H9 (cell line): ENCODE results near the gene SIM1. TPM values are rescaled to one million over a fixed set of nuclear protein-coding genes. Genes with fewer than 3 reads are reported as not detected.

ENCODE experiments used
- DNase-seq: peaks from one replicate; pipeline ENCODE4 v3.0.0-alpha.2; 2017
- H2AFZ ChIP-seq: one replicate; pipeline ENCODE4 v1.6.1; 2013; ENCODE audit warnings: mild to moderate bottlenecking, low read length, control low read depth, moderate library complexity
- H2AK5ac ChIP-seq: 2 replicates; pipeline ENCODE4 v1.6.1; 2013; ENCODE audit warnings: low read length, control low read depth, mixed read lengths; ENCODE audit not compliant: insufficient read length
- H2BK120ac ChIP-seq: one replicate; pipeline ENCODE4 v1.6.1; 2013; ENCODE audit warnings: low read depth, mild to moderate bottlenecking, low read length, control low read depth, inconsistent platforms; ENCODE audit not compliant: poor library complexity, severe bottlenecking
- H2BK12ac ChIP-seq: 2 replicates; pipeline ENCODE4 v1.6.1; 2013; ENCODE audit warnings: low read length, control low read depth, mixed read lengths, low read depth; ENCODE audit not compliant: insufficient read length
- H2BK15ac ChIP-seq: 2 replicates; pipeline ENCODE4 v1.6.1; 2013; ENCODE audit warnings: low read depth, low read length, control low read depth
- H2BK20ac ChIP-seq: one replicate; pipeline ENCODE4 v1.6.1; 2013; ENCODE audit warnings: low read depth, mild to moderate bottlenecking, low read length, control low read depth, inconsistent platforms; ENCODE audit not compliant: poor library complexity, severe bottlenecking
- H2BK5ac ChIP-seq: 2 replicates; pipeline ENCODE4 v1.6.1; 2013; ENCODE audit warnings: low read length, control low read depth, mixed read lengths; ENCODE audit not compliant: insufficient read length
- H3K14ac ChIP-seq: 2 replicates; pipeline ENCODE4 v1.6.1; 2013; ENCODE audit warnings: low read length, control low read depth; ENCODE audit not compliant: insufficient read depth
- H3K18ac ChIP-seq: 2 replicates; pipeline ENCODE4 v1.6.1; 2013; ENCODE audit warnings: low read depth, mild to moderate bottlenecking, mixed read lengths, low read length, control low read depth; ENCODE audit not compliant: insufficient read length
- H3K23ac ChIP-seq: 2 replicates; pipeline ENCODE4 v1.6.1; 2013; ENCODE audit warnings: low read length, control low read depth, mixed read lengths, low read depth; ENCODE audit not compliant: insufficient read length
- H3K23me2 ChIP-seq: 2 replicates; pipeline ENCODE4 v1.6.1; 2013; ENCODE audit warnings: low read depth, mild to moderate bottlenecking, mixed read lengths, low read length, control low read depth; ENCODE audit not compliant: insufficient read length, poor library complexity, severe bottlenecking
- H3K27ac ChIP-seq: 2 replicates; pipeline ENCODE4 v1.5.1; 2013; ENCODE audit warnings: low read length, control low read depth, mixed read lengths, low read depth; ENCODE audit not compliant: insufficient read length
- H3K27me3 ChIP-seq: 2 replicates; pipeline ENCODE4 v1.6.1; 2013; ENCODE audit warnings: low read length, control low read depth, inconsistent platforms; ENCODE audit not compliant: insufficient read depth
- H3K4ac ChIP-seq: 2 replicates; pipeline ENCODE4 v1.6.1; 2013; ENCODE audit warnings: low read depth, mild to moderate bottlenecking, control low read depth, inconsistent platforms, low read length, moderate library complexity
- H3K4me1 ChIP-seq: 2 replicates; pipeline ENCODE4 v1.6.1; 2013; ENCODE audit warnings: low read length, control low read depth, inconsistent platforms; ENCODE audit not compliant: insufficient read depth
- H3K4me2 ChIP-seq: 2 replicates; pipeline ENCODE4 v1.6.1; 2013; ENCODE audit warnings: low read length, control low read depth, mixed read lengths; ENCODE audit not compliant: insufficient read length, insufficient read depth
- H3K56ac ChIP-seq: 2 replicates; pipeline ENCODE4 v1.6.1; 2013; ENCODE audit warnings: low read depth, mild to moderate bottlenecking, mixed read lengths, low read length, control low read depth; ENCODE audit not compliant: insufficient read length
- H3K79me1 ChIP-seq: 2 replicates; pipeline ENCODE4 v1.6.1; 2013; ENCODE audit warnings: low read depth, mild to moderate bottlenecking, moderate library complexity, low read length, control low read depth, inconsistent platforms; ENCODE audit not compliant: insufficient read depth, poor library complexity, severe bottlenecking
- H3K79me2 ChIP-seq: 2 replicates; pipeline ENCODE4 v1.6.1; 2013; ENCODE audit warnings: low read length, control low read depth, inconsistent platforms; ENCODE audit not compliant: insufficient read depth
- H3K9ac ChIP-seq: 2 replicates; pipeline ENCODE4 v1.6.1; 2013; ENCODE audit warnings: low read length, control low read depth, mixed read lengths; ENCODE audit not compliant: insufficient read length; ENCODE audit errors: extremely low read depth
- H3K9me3 ChIP-seq: one replicate; pipeline ENCODE4 v1.6.1; 2013; ENCODE audit warnings: low read depth, low read length, inconsistent platforms; ENCODE audit not compliant: control insufficient read depth
- H3T11ph ChIP-seq: one replicate; pipeline ENCODE4 v1.6.1; 2013; ENCODE audit warnings: mild to moderate bottlenecking, low read length, control low read depth, inconsistent platforms
- H4K20me1 ChIP-seq: one replicate; pipeline ENCODE4 v1.6.1; 2013; ENCODE audit not compliant: control insufficient read depth, insufficient read length, insufficient read depth
- H4K5ac ChIP-seq: 2 replicates; pipeline ENCODE4 v1.6.1; 2013; ENCODE audit warnings: low read depth, mild to moderate bottlenecking, mixed read lengths, low read length, control low read depth; ENCODE audit not compliant: insufficient read length
- H4K8ac ChIP-seq: replicated peaks from 2 replicates; pipeline ENCODE4 v1.6.1; 2013; ENCODE audit warnings: low read length, control low read depth, mixed read lengths, low read depth; ENCODE audit not compliant: insufficient read length
- H4K91ac ChIP-seq: 2 replicates; pipeline ENCODE4 v1.6.1; 2013; ENCODE audit warnings: low read depth, mild to moderate bottlenecking, moderate library complexity, mixed read lengths, low read length, control low read depth; ENCODE audit not compliant: insufficient read length
- H3K27ac Mint-ChIP-seq, 3 experiments: 2 replicates in 2 of 3; 3 replicates in 1 of 3; pipeline ENCODE4 v1.8.0; 2020 to 2021; ENCODE audit warnings: mixed read lengths in 3 of 3, mild to moderate bottlenecking in 1 of 3, moderate library complexity in 1 of 3
- H3K27me3 Mint-ChIP-seq: 2 replicates; pipeline ENCODE4 v1.8.0; 2021; ENCODE audit warnings: low read depth, mild to moderate bottlenecking, moderate library complexity, mixed read lengths
- H3K36me3 Mint-ChIP-seq, 3 experiments: 2 replicates in 2 of 3; 3 replicates in 1 of 3; pipeline ENCODE4 v1.8.0; 2020 to 2021; ENCODE audit warnings: low read depth in 3 of 3, mixed read lengths in 3 of 3; ENCODE audit not compliant: insufficient read depth in 1 of 3
- H3K4me1 Mint-ChIP-seq, 2 experiments: 2 replicates each; pipeline ENCODE4 v1.8.0; 2020; ENCODE audit warnings: mixed read lengths in 2 of 2
- H3K4me3 Mint-ChIP-seq, 2 experiments: 2 replicates in 1 of 2; 3 replicates in 1 of 2; pipeline ENCODE4 v1.8.0; 2020 to 2021; ENCODE audit warnings: mild to moderate bottlenecking in 2 of 2, mixed read lengths in 2 of 2, moderate library complexity in 1 of 2
- H3K9me3 Mint-ChIP-seq, 2 experiments: 2 replicates in 1 of 2; 3 replicates in 1 of 2; pipeline ENCODE4 v1.8.0; 2020; ENCODE audit warnings: mild to moderate bottlenecking in 2 of 2, mixed read lengths in 2 of 2, moderate library complexity in 1 of 2
- CTCF ChIP-seq: fragments of 200-600 bp; sonication (generic); conservative IDR thresholded peaks from 3 replicates; pipeline ENCODE4 v1.8.0; 2021; ENCODE audit warnings: antibody characterized with exemption, mild to moderate bottlenecking
- WGBS: extraction: QIAGEN DNeasy Blood & Tissue Kit; methylation state at CpG from one replicate; pipeline ENCODE4 v1.1.7; 2013; ENCODE audit warnings: missing lambda C conversion rate, low lambda C conversion rate, mixed read lengths; ENCODE audit not compliant: insufficient read length; ENCODE audit errors: extremely low coverage; 5-methylcytosine and 5-hydroxymethylcytosine counted together
- total RNA-seq: library from RNA; stranded (reverse); gene quantifications from 2 replicates; pipeline ENCODE4 v1.2.1, GENCODE V29; 2021

Gene SIM1
- total RNA-seq, 1 experiment from 2014 or later, result not detected

GRCh38 chr6:100506651-100507050, 41.9 kb upstream of the SIM1 start:
- H3K4me3 Mint-ChIP-seq, result no peak overlapping the region
- Histone ChIP-seq H4K5ac (no peak overlapping the region), H3K18ac (no peak overlapping the region), H2AK5ac (no peak overlapping the region), H3K27me3 (no peaks in the 10 kb centered on the region), H3K23me2 (no peaks in the 10 kb centered on the region), H3K9ac (no peak overlapping the region), H3T11ph (no peak overlapping the region), H2BK12ac (no peak overlapping the region), H2BK5ac (no peak overlapping the region), H2BK120ac (no peak overlapping the region), H3K9me3 (no peaks in the 10 kb centered on the region), H3K4me1 (no peaks in the 10 kb centered on the region; the same call in 1 of the 2 replicates), H3K4me2 (no peak overlapping the region), H4K8ac (no peak overlapping the region), H3K4ac (no peak overlapping the region), H2BK15ac (no peak overlapping the region), H3K23ac (no peak overlapping the region), H4K20me1 (no peaks in the 10 kb centered on the region), H2AFZ (no peak overlapping the region), H4K91ac (no peak overlapping the region), H3K79me2 (no peaks in the 10 kb centered on the region), H3K79me1 (no peaks in the 10 kb centered on the region), H2BK20ac (no peak overlapping the region), H3K14ac (no peak overlapping the region), H3K56ac (no peak overlapping the region), H3K27ac (no peak overlapping the region)
- H3K9me3 Mint-ChIP-seq, result no peaks in the 10 kb centered on the region
- peaks cover 3 to 17% (median 9%) of the 10 kb centered on the region in 3 experiments; a peak in 4 of 7 replicates for H3K36me3 Mint-ChIP-seq
- no peaks in the 10 kb centered on the region for H3K27me3 Mint-ChIP-seq
- H3K4me1 Mint-ChIP-seq, result no peaks in the 10 kb centered on the region
- no peak for TF ChIP-seq CTCF
- DNase-seq, result no peak
- WGBS, result no CpG with 5 or more reads among the region's 2 CpGs
- no peak overlapping the region for H3K27ac Mint-ChIP-seq
